Osteoblast (primary cell): ENCODE results near the gene ARFIP1. TPM values are rescaled to one million over a fixed set of nuclear protein-coding genes. Genes with fewer than 3 reads are reported as not detected.

Experiments used
- DNase-seq: peaks from one replicate; pipeline ENCODE4 v3.0.0; 2011; ENCODE audit warnings: low spot score, mixed read lengths; ENCODE audit not compliant: insufficient read length; ENCODE audit errors: missing footprints
- H2AFZ ChIP-seq: 2 replicates; pipeline ENCODE4 v1.6.0; 2011; ENCODE audit warnings: mild to moderate bottlenecking, low read length
- H3K27ac ChIP-seq: 2 replicates; pipeline ENCODE4 v1.5.1; 2011; ENCODE audit warnings: mild to moderate bottlenecking, low read depth, low read length, moderate library complexity
- H3K27me3 ChIP-seq: 2 replicates; pipeline ENCODE4 v1.6.0; 2012; ENCODE audit warnings: mild to moderate bottlenecking, control low read depth, inconsistent platforms, low read length, moderate library complexity; ENCODE audit not compliant: insufficient read depth
- H3K36me3 ChIP-seq: 2 replicates; pipeline ENCODE4 v1.5.1; 2011; ENCODE audit warnings: mild to moderate bottlenecking, low read length, control low read depth, moderate library complexity; ENCODE audit not compliant: insufficient read depth
- H3K4me1 ChIP-seq: 2 replicates; pipeline ENCODE4 v1.5.1; 2011; ENCODE audit warnings: mild to moderate bottlenecking, low read length, control low read depth, moderate library complexity; ENCODE audit not compliant: insufficient read depth
- H3K4me2 ChIP-seq: 2 replicates; pipeline ENCODE4 v1.6.0; 2011; ENCODE audit warnings: mild to moderate bottlenecking, low read length; ENCODE audit not compliant: insufficient read depth
- H3K4me3 ChIP-seq: fragments of 200-600 bp; sonication (generic); 3 replicates; pipeline ENCODE4 v1.5.1; 2012; ENCODE audit warnings: mild to moderate bottlenecking, low read length, inconsistent platforms; ENCODE audit not compliant: insufficient read depth
- H3K79me2 ChIP-seq: 2 replicates; pipeline ENCODE4 v1.6.0; 2012; ENCODE audit warnings: mild to moderate bottlenecking, low read length, control low read depth, inconsistent platforms; ENCODE audit not compliant: insufficient read depth
- H3K9me3 ChIP-seq: 2 replicates; pipeline ENCODE4 v1.5.1; 2011; ENCODE audit warnings: low read depth, low read length, control low read depth
- H4K20me1 ChIP-seq: 2 replicates; pipeline ENCODE4 v1.6.0; 2012; ENCODE audit warnings: mild to moderate bottlenecking, low read length, control low read depth; ENCODE audit not compliant: insufficient read depth
- CTCF ChIP-seq: IDR thresholded peaks from 2 replicates; pipeline ENCODE4 v1.5.1; 2011; ENCODE audit warnings: mild to moderate bottlenecking, low read depth, low read length, moderate library complexity; ENCODE audit errors: extremely low read depth
- total RNA-seq: library from RNA; depleted of rRNA; stranded (reverse); fragments of >200 nt; gene quantifications from 2 replicates; pipeline ENCODE4 v1.2.3, GENCODE V29; 2012

ARFIP1 gene
- total RNA-seq, 1 donor = 38.7 TPM

- Histone ChIP-seq H4K20me1 (no peaks in the 10 kb centered on the region), H3K27me3 (no peaks in the 10 kb centered on the region), H3K4me3 (no peak overlapping the region), H3K4me2 (no peak overlapping the region), H3K27ac (no peak overlapping the region), H3K36me3 (peaks cover 10% of the 10 kb centered on the region), H2AFZ (no peak overlapping the region), H3K9me3 (no peaks in the 10 kb centered on the region), H3K79me2 (no peaks in the 10 kb centered on the region), H3K4me1 (no peaks in the 10 kb centered on the region)
- DNase-seq = no peak
- no peak for TF ChIP-seq CTCF
These were observed 106.4 kb downstream of the ARFIP1 start for GRCh38 chr4:152886201-152886600.

DNA sequence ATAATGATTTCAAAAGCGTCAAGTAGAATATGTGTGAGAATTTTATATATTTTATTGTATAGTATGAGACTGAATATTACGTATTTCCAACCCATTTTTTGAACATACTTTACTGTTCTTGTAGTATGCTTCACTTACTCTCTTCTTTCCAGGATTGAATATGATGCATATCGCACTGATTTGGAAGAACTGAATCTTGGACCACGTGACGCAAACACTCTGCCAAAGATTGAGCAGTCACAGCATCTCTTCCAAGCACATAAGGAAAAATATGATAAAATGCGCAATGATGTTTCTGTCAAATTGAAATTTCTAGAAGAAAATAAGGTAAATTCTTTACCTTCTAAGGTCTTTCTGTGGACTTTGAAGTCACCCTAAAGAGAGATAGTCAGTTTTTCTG lies 108.2 kb downstream of the ARFIP1 start:
- Histone ChIP-seq H2AFZ (no peak overlapping the region), H3K79me2 (no peaks in the 10 kb centered on the region), H3K27me3 (no peaks in the 10 kb centered on the region), H3K27ac (no peak overlapping the region), H3K4me3 (no peak overlapping the region), H3K9me3 (no peaks in the 10 kb centered on the region), H3K4me1 (no peaks in the 10 kb centered on the region), H4K20me1 (no peaks in the 10 kb centered on the region), H3K36me3 (peaks cover 10% of the 10 kb centered on the region), H3K4me2 (no peak overlapping the region)
- no peak for DNase-seq
- TF ChIP-seq CTCF = no peak

- Histone ChIP-seq H3K79me2 (no peaks in the 10 kb centered on the region), H3K27me3 (no peaks in the 10 kb centered on the region), H3K27ac (no peak overlapping the region), H3K9me3 (no peaks in the 10 kb centered on the region), H2AFZ (no peak overlapping the region), H4K20me1 (no peaks in the 10 kb centered on the region), H3K4me1 (peaks cover 9% of the 10 kb centered on the region), H3K36me3 (peaks cover 9% of the 10 kb centered on the region), H3K4me2 (no peak overlapping the region), H3K4me3 (no peak overlapping the region)
- no peak for DNase-seq
- TF ChIP-seq CTCF = no peak
These were observed 113.2 kb downstream of the ARFIP1 start for GRCh38 chr4:152892974-152893373.

DNA sequence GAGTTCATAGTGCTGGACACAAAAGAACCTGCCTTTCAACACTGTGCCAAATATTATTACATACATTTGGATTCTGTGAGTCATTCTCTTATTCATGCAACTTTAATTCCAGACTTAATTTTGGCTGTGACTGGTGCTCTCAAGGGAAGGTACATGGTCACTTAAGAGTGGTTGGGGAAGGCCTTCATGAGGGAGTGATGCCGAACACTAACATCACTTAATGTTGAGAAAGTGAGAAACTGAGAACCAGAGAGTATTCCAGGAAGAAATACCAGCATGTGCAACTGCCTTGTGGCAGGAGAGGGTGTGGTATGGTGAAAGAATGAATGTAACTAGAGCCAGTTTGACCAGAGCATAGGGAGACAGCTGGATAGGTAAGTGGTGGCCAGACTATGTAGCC lies 114.9 kb downstream of the ARFIP1 start:
- H3K36me3 ChIP-seq = no peaks in the 10 kb centered on the region
- no peak overlapping the region for H3K4me3 ChIP-seq
- no peaks in the 10 kb centered on the region for H3K9me3 ChIP-seq
- peak overlapping the region; percentile 9 for H3K4me2 ChIP-seq
- no peaks in the 10 kb centered on the region for H4K20me1 ChIP-seq
- H3K79me2 ChIP-seq = no peaks in the 10 kb centered on the region
- H2AFZ ChIP-seq = no peak overlapping the region
- peak; percentile 57 for DNase-seq
- peaks cover 9% of the 10 kb centered on the region for H3K4me1 ChIP-seq
- no peak for TF ChIP-seq CTCF
- no peaks in the 10 kb centered on the region for H3K27me3 ChIP-seq
- no peak overlapping the region for H3K27ac ChIP-seq
